D721Med (cell line): ENCODE results near the gene IFNGR1.
A peak's percentile ranks its signal among the peaks of the same experiment; 100 is the strongest.
"Not testable (repeated sequence)": the region's sequence is repeated elsewhere in the genome, so short reads cannot be mapped to it uniquely, and the experiment has no call there.

Experiments used
- DNase-seq: peaks from one replicate; pipeline ENCODE4 v3.0.0; 2011; ENCODE audit warnings: low spot score; ENCODE audit not compliant: insufficient read length
- FAIRE-seq: peaks from 2 replicates; lab custom pipeline; 2011; peaks lifted over from hg19 to GRCh38; lab: Jason Lieb, UNC
- TF ChIP-seq, protein P1 (sequence below): IDR thresholded peaks from 2 replicates; pipeline ENCODE4 v1.5.1; 2012; ENCODE audit warnings: mild to moderate bottlenecking, control low read depth; ENCODE audit not compliant: insufficient read depth; ENCODE audit errors: missing control alignments

The IFNGR1 gene

DNA sequence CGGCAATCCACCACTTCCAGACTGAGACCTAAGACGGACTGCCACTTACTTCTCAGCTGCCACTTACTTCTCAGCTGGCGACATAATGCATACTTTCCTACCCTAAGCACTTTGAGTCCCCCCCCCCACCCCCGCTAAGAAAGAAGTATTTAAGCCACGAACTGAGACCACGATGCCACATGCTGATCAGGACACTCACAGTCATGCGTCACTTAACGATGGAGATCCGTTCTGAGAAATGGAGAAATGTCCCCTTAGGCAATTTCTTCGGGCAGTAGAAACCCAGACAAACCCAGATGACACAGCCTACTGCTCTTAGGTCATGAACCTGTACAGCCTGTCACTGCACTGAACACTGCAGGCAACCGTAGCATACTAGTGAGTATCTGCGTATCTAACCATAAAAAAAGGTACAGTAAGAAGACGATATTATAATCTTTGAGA is 690 bp downstream of the IFNGR1 start:
- TF ChIP-seq, protein P1, sequence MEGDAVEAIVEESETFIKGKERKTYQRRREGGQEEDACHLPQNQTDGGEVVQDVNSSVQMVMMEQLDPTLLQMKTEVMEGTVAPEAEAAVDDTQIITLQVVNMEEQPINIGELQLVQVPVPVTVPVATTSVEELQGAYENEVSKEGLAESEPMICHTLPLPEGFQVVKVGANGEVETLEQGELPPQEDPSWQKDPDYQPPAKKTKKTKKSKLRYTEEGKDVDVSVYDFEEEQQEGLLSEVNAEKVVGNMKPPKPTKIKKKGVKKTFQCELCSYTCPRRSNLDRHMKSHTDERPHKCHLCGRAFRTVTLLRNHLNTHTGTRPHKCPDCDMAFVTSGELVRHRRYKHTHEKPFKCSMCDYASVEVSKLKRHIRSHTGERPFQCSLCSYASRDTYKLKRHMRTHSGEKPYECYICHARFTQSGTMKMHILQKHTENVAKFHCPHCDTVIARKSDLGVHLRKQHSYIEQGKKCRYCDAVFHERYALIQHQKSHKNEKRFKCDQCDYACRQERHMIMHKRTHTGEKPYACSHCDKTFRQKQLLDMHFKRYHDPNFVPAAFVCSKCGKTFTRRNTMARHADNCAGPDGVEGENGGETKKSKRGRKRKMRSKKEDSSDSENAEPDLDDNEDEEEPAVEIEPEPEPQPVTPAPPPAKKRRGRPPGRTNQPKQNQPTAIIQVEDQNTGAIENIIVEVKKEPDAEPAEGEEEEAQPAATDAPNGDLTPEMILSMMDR, result no peak
- DNase-seq (peak; percentile 23), FAIRE-seq (no peak)

DNA sequence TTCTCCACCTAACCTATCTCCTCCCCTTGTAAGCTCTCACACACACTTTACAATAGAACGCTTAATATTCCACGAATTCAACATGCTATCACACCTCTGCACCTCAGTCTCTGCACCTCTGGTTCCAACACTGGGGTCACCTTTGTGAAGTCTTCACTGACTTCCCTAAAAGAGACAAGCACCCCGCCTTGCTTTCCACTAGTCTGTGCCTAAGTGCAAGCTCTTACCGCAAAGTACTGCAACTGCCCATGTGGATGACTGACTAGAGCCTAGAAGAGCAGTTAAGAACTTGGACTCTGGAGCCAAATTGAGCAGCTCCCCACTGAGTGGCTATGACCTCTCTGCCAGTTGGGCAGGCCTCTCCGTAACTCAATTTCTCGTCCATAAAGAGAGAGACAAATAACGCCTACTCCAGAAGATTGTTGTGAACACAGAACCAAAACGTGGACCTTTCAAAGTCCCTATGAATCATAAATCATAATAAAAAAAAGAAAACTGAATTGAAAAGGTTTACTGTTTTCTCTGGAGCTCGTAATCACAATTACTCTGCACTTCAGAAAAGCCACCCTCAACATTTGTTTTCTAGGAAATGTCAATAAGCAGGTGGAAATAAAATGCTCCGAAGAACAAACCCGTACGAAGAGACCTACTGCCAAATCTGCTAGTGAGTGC is 1.2 kb downstream of the IFNGR1 start:
- DNase-seq (no peak), FAIRE-seq (no peak)
- TF ChIP-seq, protein P1, result no peak

DNA sequence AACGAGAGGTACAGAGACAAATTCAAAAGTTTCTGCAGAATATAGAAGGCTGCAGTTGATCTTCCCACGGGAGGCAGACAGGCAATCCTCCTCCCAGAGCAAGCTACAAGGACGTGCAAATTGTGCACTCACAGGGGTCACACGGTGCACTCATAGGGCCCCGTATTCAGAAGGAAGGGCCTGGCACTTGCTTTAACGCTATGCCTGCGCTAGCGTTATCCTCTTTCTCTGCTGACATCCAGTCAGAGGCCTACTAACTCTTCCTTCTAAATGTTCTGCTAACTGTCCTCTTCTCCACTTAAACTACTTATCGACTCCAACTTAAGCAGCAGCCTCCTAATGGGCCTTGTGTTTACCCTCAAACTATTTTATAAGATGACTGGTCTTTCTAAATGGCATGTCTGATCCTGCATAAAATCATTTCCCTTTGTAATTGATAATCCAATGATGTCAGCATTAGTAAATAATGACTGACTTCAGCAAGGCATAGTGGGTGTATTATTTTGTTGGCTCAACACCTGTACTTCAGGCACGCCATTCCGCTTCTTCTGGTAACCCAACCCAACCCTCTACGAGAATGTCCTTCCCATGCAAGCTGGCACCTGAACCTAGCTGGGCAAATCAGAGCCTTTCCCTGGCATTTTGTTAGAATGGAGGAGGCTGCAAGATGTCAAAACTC is 2.2 kb downstream of the IFNGR1 start:
- TF ChIP-seq, protein P1, result no peak
- no peak for FAIRE-seq
- no peak for DNase-seq

DNA sequence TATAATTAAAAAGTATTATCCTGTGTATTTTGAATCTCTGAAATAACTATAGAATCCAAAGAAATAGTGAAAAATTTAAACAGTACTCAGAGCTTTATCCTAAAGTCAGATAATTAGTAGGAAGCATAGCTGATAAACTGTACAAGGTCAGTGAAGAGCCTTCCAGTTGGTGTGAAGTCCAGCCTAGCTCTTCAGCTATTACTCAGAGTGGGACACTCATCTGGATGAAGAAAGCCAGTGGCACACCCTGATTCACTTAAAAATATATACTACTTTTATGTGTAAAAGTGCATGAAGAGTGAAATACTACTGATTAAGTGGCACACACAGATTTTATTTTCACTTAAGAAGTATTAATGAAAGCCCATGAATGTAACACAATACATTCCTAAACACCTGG is 3.1 kb downstream of the IFNGR1 start:
- no peak for DNase-seq
- FAIRE-seq, result no peak
- TF ChIP-seq, protein P1, result no peak

DNA sequence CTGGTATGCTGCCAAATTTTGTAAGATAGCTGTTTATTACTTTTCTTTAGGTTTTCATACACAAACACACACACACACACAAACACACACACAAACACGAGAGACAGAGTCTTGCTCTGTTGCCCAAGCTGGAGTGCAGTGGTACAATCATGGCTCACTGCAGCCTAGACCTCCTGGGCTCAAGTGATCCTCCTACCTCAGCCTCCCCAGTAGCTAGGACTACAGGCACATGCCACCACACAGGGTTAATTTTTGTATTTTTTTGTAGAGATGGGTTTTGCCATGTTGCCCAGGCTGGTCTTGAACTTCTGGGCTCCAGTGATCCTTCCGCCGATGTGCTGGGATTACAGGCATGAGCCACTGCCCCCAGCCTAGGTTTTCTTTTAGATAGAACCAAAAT is 3.6 kb downstream of the IFNGR1 start:
- DNase-seq, FAIRE-seq: not testable (repeated sequence)

DNA sequence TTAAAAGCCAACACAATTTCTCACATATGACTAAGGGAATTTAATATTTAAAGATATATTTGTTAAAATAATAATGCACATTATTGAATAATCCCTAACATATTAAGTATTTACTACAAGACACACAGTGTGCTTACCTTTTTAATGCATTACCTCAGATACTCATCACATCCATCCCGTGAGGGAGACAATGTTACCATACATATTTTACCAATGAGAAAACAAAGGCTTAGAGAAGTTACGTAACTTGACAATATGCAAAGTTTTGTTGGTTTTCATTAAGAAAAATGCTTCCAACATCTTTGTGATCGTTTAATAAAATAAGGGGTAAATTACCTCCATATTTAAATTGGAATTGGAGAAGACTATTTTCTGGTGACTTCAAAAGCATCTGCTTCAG is 4.3 kb downstream of the IFNGR1 start:
- DNase-seq (no peak), FAIRE-seq (no peak)
- TF ChIP-seq, protein P1, result no peak

DNA sequence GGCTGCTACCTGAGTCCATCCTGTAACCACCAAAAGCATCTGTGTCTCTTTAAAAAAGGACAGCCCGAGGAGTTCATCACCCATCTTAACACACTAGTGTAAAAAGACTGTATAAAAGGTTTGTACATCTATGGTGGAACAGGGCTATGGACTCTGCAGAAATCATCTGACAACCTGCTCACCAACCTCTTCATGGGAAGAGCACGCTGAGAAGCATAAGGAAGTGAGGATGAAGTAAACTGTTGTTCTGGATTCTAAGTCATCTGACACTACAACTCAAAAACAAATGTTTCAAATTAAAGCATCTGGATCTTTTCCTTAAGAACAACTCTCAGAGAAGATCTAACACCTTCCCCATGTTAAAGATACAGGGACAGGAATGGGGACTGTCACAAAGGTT is 5.4 kb downstream of the IFNGR1 start:
- no peak for DNase-seq
- no peak for FAIRE-seq
- TF ChIP-seq, protein P1, result no peak
